Vagina (tissue), 2 donors: ENCODE results near the gene LRRC59. TPM values are rescaled to one million over a fixed set of nuclear protein-coding genes. Genes with fewer than 3 reads are reported as not detected.

Source experiments
- DNase-seq, 2 donors: peaks; one replicate each; pipeline ENCODE4 v3.0.0-alpha.2; 2017; ENCODE audit errors: extremely low spot score in 2 of 2
- H3K27ac ChIP-seq: fragments of 200-600 bp; sonication (generic); one replicate; pipeline ENCODE4 v1.5.1; 2019
- H3K27me3 ChIP-seq: fragments of 200-600 bp; sonication (generic); one replicate; pipeline ENCODE4 v1.5.1; 2019
- H3K36me3 ChIP-seq, 2 donors: fragments of 200-600 bp; sonication (generic); one replicate each; pipeline ENCODE4 v1.5.1; 2017 to 2019
- H3K4me1 ChIP-seq: fragments of 200-600 bp; sonication (generic); one replicate; pipeline ENCODE4 v1.5.1; 2019
- H3K4me3 ChIP-seq, 2 donors: fragments of 200-600 bp; sonication (generic); 1 replicate in 1 of 2; 2 replicates in 1 of 2; pipeline ENCODE4 v1.5.1; 2016 to 2019
- H3K9me3 ChIP-seq: fragments of 200-600 bp; sonication (generic); one replicate; pipeline ENCODE4 v1.5.1; 2019
- POLR2A ChIP-seq, 2 donors: fragments of 450-650 bp; IDR thresholded peaks; one replicate each; pipeline ENCODE4 v1.6.1; 2017; ENCODE audit warnings: antibody characterized with exemption in 2 of 2, mild to moderate bottlenecking in 2 of 2, moderate library complexity in 2 of 2
- POLR2AphosphoS5 ChIP-seq, 2 donors: sonication (generic); formaldehyde crosslinking; IDR thresholded peaks; one replicate each; pipeline ENCODE4 v1.9.0; 2017; ENCODE audit warnings: antibody characterized with exemption in 2 of 2, mild to moderate bottlenecking in 2 of 2, low read depth in 1 of 2; ENCODE audit not compliant: insufficient read depth in 1 of 2
- intact Hi-C: fragments of 100-400 bp; cut with DNase I; formaldehyde crosslinking; loops from one replicate; pipeline ENCODE4 v1.15.1; 2023
- total RNA-seq: library from RNA; depleted of rRNA; stranded (reverse); fragments of >200 nt; gene quantifications from one replicate; pipeline ENCODE4 v1.2.3, GENCODE V29; 2016
- TF ChIP-seq, protein P1 (sequence below), 3 experiments: fragments of 450-650 bp in 2 of 3; fragments of 200-600 bp in 1 of 3; sonication (generic) in 1 of 3; IDR thresholded peaks; one replicate each; pipeline ENCODE4 v1.5.1; 2017 to 2019; ENCODE audit warnings: antibody characterized with exemption in 3 of 3, mild to moderate bottlenecking in 2 of 3, moderate library complexity in 2 of 3

LRRC59 gene
- total RNA-seq, 1 donor from 2014 or later = 49.6 TPM

DNA sequence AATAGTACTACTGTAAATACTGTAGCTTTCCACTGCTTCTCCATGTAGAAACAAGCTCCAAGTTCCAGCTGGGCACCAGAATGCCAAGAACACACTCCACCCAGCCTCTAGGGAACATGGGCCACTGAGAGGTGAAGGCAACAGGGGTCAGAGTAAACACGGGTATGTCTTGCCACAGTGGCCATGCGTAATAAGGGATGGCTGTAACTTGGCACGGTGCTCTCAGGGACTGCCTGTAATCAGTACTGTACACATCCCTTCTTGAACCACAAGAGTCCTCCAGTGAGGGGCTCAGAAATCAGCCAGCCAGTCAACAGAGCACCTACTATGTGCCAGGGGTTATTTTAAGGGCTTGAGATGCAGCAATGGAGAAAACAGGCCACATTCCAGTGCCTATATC lies 10.8 kb downstream of the LRRC59 start:
- no peak overlapping the region for H3K4me3 ChIP-seq
- H3K4me1 ChIP-seq = no peaks in the 10 kb centered on the region
- no peaks in the 10 kb centered on the region for H3K9me3 ChIP-seq
- no peak for DNase-seq
- H3K36me3 ChIP-seq = peaks cover 10 to 92% of the 10 kb centered on the region in 2 donors
- H3K27me3 ChIP-seq = no peaks in the 10 kb centered on the region
- H3K27ac ChIP-seq = no peak overlapping the region
- intact Hi-C loops = no loop called here
- TF ChIP-seq POLR2A (IDR thresholded peaks at IDR 0.05) (no peak), POLR2AphosphoS5 (IDR thresholded peaks at IDR 0.05; ENCODE audit: insufficient read depth in 1 of 2, low read depth in 1 of 2) (no peak)
- TF ChIP-seq, protein P1, sequence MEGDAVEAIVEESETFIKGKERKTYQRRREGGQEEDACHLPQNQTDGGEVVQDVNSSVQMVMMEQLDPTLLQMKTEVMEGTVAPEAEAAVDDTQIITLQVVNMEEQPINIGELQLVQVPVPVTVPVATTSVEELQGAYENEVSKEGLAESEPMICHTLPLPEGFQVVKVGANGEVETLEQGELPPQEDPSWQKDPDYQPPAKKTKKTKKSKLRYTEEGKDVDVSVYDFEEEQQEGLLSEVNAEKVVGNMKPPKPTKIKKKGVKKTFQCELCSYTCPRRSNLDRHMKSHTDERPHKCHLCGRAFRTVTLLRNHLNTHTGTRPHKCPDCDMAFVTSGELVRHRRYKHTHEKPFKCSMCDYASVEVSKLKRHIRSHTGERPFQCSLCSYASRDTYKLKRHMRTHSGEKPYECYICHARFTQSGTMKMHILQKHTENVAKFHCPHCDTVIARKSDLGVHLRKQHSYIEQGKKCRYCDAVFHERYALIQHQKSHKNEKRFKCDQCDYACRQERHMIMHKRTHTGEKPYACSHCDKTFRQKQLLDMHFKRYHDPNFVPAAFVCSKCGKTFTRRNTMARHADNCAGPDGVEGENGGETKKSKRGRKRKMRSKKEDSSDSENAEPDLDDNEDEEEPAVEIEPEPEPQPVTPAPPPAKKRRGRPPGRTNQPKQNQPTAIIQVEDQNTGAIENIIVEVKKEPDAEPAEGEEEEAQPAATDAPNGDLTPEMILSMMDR (IDR thresholded peaks at IDR 0.05) = no peak

- Histone ChIP-seq H3K36me3 (peaks cover 4 to 74% of the 10 kb centered on the region in 2 donors), H3K4me3 (no peak overlapping the region), H3K27me3 (no peaks in the 10 kb centered on the region), H3K4me1 (no peaks in the 10 kb centered on the region), H3K27ac (no peak overlapping the region), H3K9me3 (no peaks in the 10 kb centered on the region)
- intact Hi-C loops = no loop called here
- DNase-seq = no peak
- TF ChIP-seq POLR2AphosphoS5 (IDR thresholded peaks at IDR 0.05; ENCODE audit: insufficient read depth in 1 of 2, low read depth in 1 of 2) (no peak), POLR2A (IDR thresholded peaks at IDR 0.05) (no peak)
- TF ChIP-seq, protein P1 (IDR thresholded peaks at IDR 0.05) = no peak
These were observed 14.4 kb downstream of the LRRC59 start for GRCh38 chr17:50382931-50383330.

- Histone ChIP-seq H3K27me3 (no peaks in the 10 kb centered on the region), H3K36me3 (peaks cover 4 to 64% of the 10 kb centered on the region in 2 donors), H3K27ac (no peak overlapping the region), H3K9me3 (no peaks in the 10 kb centered on the region), H3K4me3 (no peak overlapping the region), H3K4me1 (no peaks in the 10 kb centered on the region)
- DNase-seq = no peak
- TF ChIP-seq, protein P1 (IDR thresholded peaks at IDR 0.05) = no peak
- TF ChIP-seq POLR2AphosphoS5 (IDR thresholded peaks at IDR 0.05; ENCODE audit: insufficient read depth in 1 of 2, low read depth in 1 of 2) (no peak), POLR2A (IDR thresholded peaks at IDR 0.05) (no peak)
- intact Hi-C loops = no loop called here
These were observed 15.4 kb downstream of the LRRC59 start for GRCh38 chr17:50381920-50382319.

GRCh38 chr17:50381260-50381815 lies 16.0 kb downstream of the LRRC59 start:
- Histone ChIP-seq H3K36me3 (peaks cover 4 to 58% of the 10 kb centered on the region in 2 donors), H3K27me3 (no peaks in the 10 kb centered on the region), H3K4me3 (no peak overlapping the region), H3K9me3 (no peaks in the 10 kb centered on the region), H3K4me1 (no peaks in the 10 kb centered on the region), H3K27ac (no peak overlapping the region)
- no peak for DNase-seq
- intact Hi-C loops = no loop called here
- TF ChIP-seq, protein P1 (IDR thresholded peaks at IDR 0.05) = no peak
- no peak for TF ChIP-seq POLR2AphosphoS5 (IDR thresholded peaks at IDR 0.05; ENCODE audit: insufficient read depth in 1 of 2, low read depth in 1 of 2)
- TF ChIP-seq POLR2A (IDR thresholded peaks at IDR 0.05) = no peak

DNA sequence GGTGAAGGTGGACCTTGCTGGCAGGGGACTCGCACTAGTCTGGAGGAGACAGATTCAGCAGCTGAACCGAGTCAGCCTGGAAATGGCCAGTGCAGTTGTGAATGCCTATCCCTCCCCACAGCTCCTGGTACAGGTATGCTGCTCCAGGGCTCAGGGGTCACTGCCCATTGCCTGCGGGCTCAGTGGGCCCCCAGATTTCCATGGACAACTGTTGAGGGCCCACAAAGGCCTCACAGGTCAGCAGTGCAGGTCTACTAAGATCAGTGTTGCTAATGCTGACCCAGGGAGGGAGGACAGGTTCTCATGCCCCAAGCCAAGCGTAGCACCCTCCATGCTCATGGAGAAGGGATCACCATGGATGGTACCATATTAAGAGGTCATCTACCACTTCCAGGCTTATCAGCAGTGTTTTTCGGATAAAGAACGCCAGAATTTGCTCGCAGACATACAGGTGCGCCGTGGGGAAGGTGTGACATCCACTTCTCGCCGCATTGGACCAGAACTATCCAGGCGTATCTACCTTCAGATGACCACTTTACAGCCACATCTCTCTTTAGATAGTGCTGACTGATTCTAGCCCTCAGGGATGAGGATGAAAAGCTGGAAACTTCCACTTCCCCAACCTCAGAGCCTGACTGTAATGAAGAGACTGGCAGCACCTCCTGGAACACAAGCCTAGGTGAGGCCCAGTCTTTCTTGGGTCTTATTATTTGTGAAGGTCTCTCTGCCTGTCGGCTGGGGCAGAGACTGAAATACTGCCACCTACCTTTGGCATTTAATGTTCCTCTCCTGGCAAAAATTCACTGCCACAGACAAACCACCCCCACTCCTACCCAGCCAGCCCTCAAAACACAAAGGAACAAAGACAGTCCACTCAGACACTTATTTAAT lies 16.7 kb downstream of the LRRC59 start:
- intact Hi-C loops = no loop called here
- peak in 1 of 2 donors; percentile 78 for DNase-seq
- TF ChIP-seq, protein P1 (IDR thresholded peaks at IDR 0.05) = no peak
- TF ChIP-seq POLR2A (IDR thresholded peaks at IDR 0.05) (no peak), POLR2AphosphoS5 (IDR thresholded peaks at IDR 0.05; ENCODE audit: insufficient read depth in 1 of 2, low read depth in 1 of 2) (no peak)
- Histone ChIP-seq H3K4me3 (no peak overlapping the region), H3K4me1 (no peaks in the 10 kb centered on the region), H3K27ac (no peak overlapping the region), H3K36me3 (peaks cover 4 to 51% of the 10 kb centered on the region in 2 donors), H3K27me3 (no peaks in the 10 kb centered on the region), H3K9me3 (no peaks in the 10 kb centered on the region)
